ENCODE data around the gene DOK6. TPM values are rescaled to one million over a fixed set of nuclear protein-coding genes. Genes with fewer than 3 reads are reported as not detected.

The DOK6 gene
- total and polyA plus RNA-seq, 2 donors (not counting 3 experiments of a cell fraction or from before 2014, with no cell fraction given) = under 0.01 TPM; not detected in 1

DNA sequence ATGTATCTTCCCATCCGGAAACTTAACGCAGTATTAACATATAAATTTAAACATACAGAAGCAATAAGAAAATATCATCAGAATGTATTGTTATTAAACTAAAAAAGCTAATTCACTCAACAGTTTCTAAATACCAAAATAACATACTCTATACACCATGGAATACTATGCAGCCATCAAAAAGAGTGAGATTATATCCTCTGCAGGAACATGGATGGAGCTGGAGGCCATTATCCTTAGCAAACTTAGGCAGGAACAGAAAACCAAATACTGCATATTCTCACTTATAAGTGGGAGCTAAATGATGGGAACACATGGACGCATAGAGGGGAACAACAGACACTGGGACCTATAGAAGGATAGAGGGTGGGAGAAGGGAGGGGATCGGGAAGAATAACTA is 419.9 kb downstream of the DOK6 start:
- Histone ChIP-seq H3K4me3 (replicated peaks in 1 of 3; ENCODE audit: insufficient read depth in 1 of 3, low read depth in 1 of 3, low read length in 3 of 3) (no peak overlapping the region), H3K36me3 (ENCODE audit: control insufficient read depth in 2 of 2, extremely low read depth in 1 of 2, insufficient read depth in 2 of 2, low read length in 2 of 2) (no peaks in the 10 kb centered on the region), H3K4me2 (ENCODE audit: insufficient read depth, low read length) (no peak overlapping the region), H3K9ac (replicated peaks; ENCODE audit: extremely low read depth, insufficient read depth, low read length) (no peak overlapping the region), H3K27me3 (ENCODE audit: control insufficient read depth in 2 of 2, insufficient read depth in 2 of 2, low read length in 2 of 2) (no peaks in the 10 kb centered on the region), H3K4me1 (ENCODE audit: control insufficient read depth, extremely low read depth, insufficient read depth, low read length) (no peaks in the 10 kb centered on the region), H3K9me1 (replicated peaks; ENCODE audit: control insufficient read depth, extremely low read depth, insufficient read depth, low read length) (no peaks in the 10 kb centered on the region), H2AFZ (ENCODE audit: low read depth, low read length) (no peak overlapping the region), H3K9me3 (replicated peaks; ENCODE audit: control insufficient read depth, insufficient read depth, low read length) (no peaks in the 10 kb centered on the region), H4K20me1 (replicated peaks; ENCODE audit: control insufficient read depth, extremely low read depth, insufficient read depth, low read length) (no peaks in the 10 kb centered on the region), H3K27ac (ENCODE audit: insufficient read depth, low read depth, low read length) (no peak overlapping the region), H3K79me2 (ENCODE audit: control insufficient read depth, insufficient read depth, low read length) (no peaks in the 10 kb centered on the region)
- POLR2A ChIA-PET = no interaction called here
- dilution Hi-C loops (cut with MboI; ENCODE audit: extremely low pct_ligation_motif_present, low sequenced_read_pairs) = no loop called here
- TF ChIP-seq EZH2 (IDR thresholded peaks at IDR 0.05; ENCODE audit: borderline replicate concordance, low read depth, low read length, severe bottlenecking) = no peak
- TF ChIP-seq GATA2 (IDR thresholded peaks at IDR 0.05; ENCODE audit: insufficient read depth, insufficient read length, low read depth, low read length) = no peak
- TF ChIP-seq JUN (IDR thresholded peaks at IDR 0.05; ENCODE audit: borderline replicate concordance, insufficient read depth, insufficient read length, low read depth) = no peak
- TF ChIP-seq POLR2AphosphoS5 (IDR thresholded peaks at IDR 0.05; ENCODE audit: insufficient read depth, low read depth, low read length) = no peak
- no peak for TF ChIP-seq MYC (IDR thresholded peaks at IDR 0.05; ENCODE audit: low read depth, low read length)
- TF ChIP-seq, protein P1, sequence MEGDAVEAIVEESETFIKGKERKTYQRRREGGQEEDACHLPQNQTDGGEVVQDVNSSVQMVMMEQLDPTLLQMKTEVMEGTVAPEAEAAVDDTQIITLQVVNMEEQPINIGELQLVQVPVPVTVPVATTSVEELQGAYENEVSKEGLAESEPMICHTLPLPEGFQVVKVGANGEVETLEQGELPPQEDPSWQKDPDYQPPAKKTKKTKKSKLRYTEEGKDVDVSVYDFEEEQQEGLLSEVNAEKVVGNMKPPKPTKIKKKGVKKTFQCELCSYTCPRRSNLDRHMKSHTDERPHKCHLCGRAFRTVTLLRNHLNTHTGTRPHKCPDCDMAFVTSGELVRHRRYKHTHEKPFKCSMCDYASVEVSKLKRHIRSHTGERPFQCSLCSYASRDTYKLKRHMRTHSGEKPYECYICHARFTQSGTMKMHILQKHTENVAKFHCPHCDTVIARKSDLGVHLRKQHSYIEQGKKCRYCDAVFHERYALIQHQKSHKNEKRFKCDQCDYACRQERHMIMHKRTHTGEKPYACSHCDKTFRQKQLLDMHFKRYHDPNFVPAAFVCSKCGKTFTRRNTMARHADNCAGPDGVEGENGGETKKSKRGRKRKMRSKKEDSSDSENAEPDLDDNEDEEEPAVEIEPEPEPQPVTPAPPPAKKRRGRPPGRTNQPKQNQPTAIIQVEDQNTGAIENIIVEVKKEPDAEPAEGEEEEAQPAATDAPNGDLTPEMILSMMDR (IDR thresholded peaks at IDR 0.05; ENCODE audit: extremely low read depth in 1 of 2, insufficient read depth in 1 of 2, low read depth in 1 of 2, low read length in 2 of 2) = no peak
- no peak for TF ChIP-seq FOS (IDR thresholded peaks at IDR 0.05; ENCODE audit: borderline replicate concordance, insufficient read depth, low read length)
- TF ChIP-seq, protein P2, sequence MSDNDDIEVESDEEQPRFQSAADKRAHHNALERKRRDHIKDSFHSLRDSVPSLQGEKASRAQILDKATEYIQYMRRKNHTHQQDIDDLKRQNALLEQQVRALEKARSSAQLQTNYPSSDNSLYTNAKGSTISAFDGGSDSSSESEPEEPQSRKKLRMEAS (IDR thresholded peaks at IDR 0.05; ENCODE audit: insufficient read depth, insufficient read length) = no peak
- TF ChIP-seq POLR2A (IDR thresholded peaks at IDR 0.05; ENCODE audit: low read depth, low read length) = no peak
- no TSS peak for BruUV-seq (replicated peaks)
- FAIRE-seq = no peak
- CTCF ChIA-PET = no interaction called here
- DNase-seq (ENCODE audit: low read depth, low spot score) = no peak
- intact Hi-C loops (cut with micrococcal nuclease) = no loop called here

Data from endothelial cell of umbilical vein (primary cell).